Measurements from ENCODE around the gene NFASC. TPM values are rescaled to one million over a fixed set of nuclear protein-coding genes. Genes with fewer than 3 reads are reported as not detected.
A peak's percentile ranks its signal among the peaks of the same experiment; 100 is the strongest.

The NFASC gene
- total and polyA plus RNA-seq, 9 of the 15 experiments (the other 6 are each of a cell fraction or from before 2014, with no cell fraction given): 0.03 to 0.16 (median 0.06) TPM; not detected in 6

- POLR2A ChIA-PET: interaction anchor here (0.6 to 1.2 kb wide), 2 partner anchors 15 to 36 kb away, joined by 3 read pairs; no protein-coding TSS in a partner anchor
- DNase-seq (ENCODE audit: extremely low read depth in 1 of 4, low spot score in 3 of 4): no peak
- H3K4me3 ChIP-seq: no peak overlapping the region
- no peaks in the 10 kb centered on the region for H3K36me3 ChIP-seq (ENCODE audit: control insufficient read depth, insufficient read depth, low read length)
- intact Hi-C loops (cut with micrococcal nuclease) (no loop called here), in situ Hi-C loops (cut with MboI) (no loop called here)
- TF ChIP-seq ZBTB40 (IDR thresholded peaks at IDR 0.05) (0 out of 2 replicates have a peak, but pooled peaks have one; percentile 41), ZBTB40 (CRISPR knock-in tag; IDR thresholded peaks at IDR 0.05) (no peak), CEBPZ (IDR thresholded peaks at IDR 0.05; ENCODE audit: borderline replicate concordance, low read depth, low read length) (no peak)
- H3K27ac ChIP-seq (ENCODE audit: extremely low read depth, low read depth, low read length): no peak overlapping the region
- H3K9me3 ChIP-seq (replicated peaks; ENCODE audit: control insufficient read depth, insufficient read depth, low read depth, low read length): no peaks in the 10 kb centered on the region
- 2% methylated on average over 8 of the region's 8 CpGs for WGBS (ENCODE audit: insufficient coverage, low coverage, missing lambda C conversion rate)
- no peaks in the 10 kb centered on the region for H3K9me1 ChIP-seq (ENCODE audit: control insufficient read depth, insufficient read depth, low read length)
- H4K20me1 ChIP-seq (replicated peaks; ENCODE audit: control insufficient read depth, insufficient read depth, low read length): no peaks in the 10 kb centered on the region
- FAIRE-seq: no peak
- H3K4me1 ChIP-seq (replicated peaks in 1 of 2; ENCODE audit: control insufficient read depth in 2 of 2, insufficient read depth in 2 of 2, low read length in 2 of 2): no peaks in the 10 kb centered on the region
- H3K79me2 ChIP-seq (ENCODE audit: control insufficient read depth, insufficient read depth, low read length): no peaks in the 10 kb centered on the region
- no peak overlapping the region for H2AFZ ChIP-seq (ENCODE audit: low read depth, low read length)
- no peak overlapping the region for H3K4me2 ChIP-seq (ENCODE audit: insufficient read depth, low read length)
- no TSS peak for BruUV-seq (replicated peaks)
- H3K9ac ChIP-seq (ENCODE audit: insufficient read depth in 1 of 2, low read depth in 2 of 2, low read length in 2 of 2): no peak overlapping the region
- no peak for ATAC-seq
- H3K27me3 ChIP-seq (ENCODE audit: control insufficient read depth in 2 of 2, insufficient read depth in 2 of 2, low read length in 2 of 2): peaks cover 6 to 53% of the 10 kb centered on the region in 2 experiments; a peak in 4 of 5 replicates
- CTCF ChIA-PET (ENCODE audit: low intra/inter-chr PET ratio): no interaction called here
Measured at GRCh38 chr1:204885790-204886189, 15.1 kb downstream of the NFASC start.

Measured in K562 (cell line).